ENCODE measurements around the gene HRH2.

Gene HRH2

DNA sequence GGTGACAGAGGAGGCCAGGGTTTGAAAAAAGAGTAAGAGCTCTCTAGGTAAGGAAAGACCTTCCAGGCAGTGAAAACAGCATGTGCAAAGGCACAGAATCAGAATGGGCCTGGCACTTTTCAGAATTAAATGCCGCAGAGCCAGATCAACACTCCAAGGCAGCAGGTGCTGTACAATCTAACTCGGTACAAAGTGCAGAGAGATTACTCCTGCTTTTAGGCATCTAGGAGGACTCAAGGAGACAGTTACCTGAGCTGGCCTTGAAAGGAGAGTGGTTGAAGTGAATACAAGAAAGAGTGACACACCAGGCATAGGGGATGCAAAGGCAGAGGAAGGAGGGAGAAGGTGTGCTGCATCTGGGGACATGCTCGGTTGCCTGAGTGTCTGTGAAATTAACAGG lies 21.5 kb downstream of the HRH2 start:
- DNase-seq, result no peak

DNA sequence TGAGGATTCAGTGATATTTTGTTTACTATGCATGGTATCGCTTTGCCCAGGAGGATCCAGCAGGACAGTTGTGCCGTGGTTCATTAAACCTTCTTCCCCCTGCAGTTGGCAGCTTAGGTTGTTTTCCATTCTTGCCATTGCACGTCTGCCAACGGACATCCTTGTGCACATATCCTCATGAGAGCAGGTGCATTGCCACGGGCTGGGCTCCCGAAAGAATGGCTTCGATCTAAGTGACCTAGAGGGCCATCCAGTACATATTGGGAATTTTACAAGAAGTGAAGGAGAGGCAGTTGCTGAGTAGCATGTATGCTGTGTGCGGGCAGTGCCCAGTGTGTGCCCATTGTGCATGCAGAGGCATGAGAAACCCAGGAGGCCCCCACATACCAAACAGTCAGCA lies 22.1 kb downstream of the HRH2 start:
- no peak for DNase-seq

DNA sequence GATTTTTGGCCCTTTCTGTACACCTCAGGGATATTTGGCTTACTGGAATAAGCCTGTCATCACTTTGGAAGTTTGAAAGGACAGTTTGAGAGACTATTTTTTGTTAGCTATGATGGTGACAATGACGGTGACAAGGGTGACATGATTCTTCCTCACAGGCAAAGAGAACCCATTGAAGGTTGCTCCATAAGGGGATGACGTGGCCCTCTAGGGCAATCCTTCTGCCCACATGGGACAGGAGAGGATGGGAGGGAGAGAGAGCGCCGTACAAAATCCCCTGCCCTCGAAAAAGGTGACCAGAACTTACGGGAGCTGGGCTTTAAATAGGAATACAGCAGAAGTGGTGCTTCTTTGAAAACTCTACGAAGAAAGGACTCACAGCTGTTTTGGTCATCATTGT lies 22.6 kb downstream of the HRH2 start:
- no peak for DNase-seq

DNA sequence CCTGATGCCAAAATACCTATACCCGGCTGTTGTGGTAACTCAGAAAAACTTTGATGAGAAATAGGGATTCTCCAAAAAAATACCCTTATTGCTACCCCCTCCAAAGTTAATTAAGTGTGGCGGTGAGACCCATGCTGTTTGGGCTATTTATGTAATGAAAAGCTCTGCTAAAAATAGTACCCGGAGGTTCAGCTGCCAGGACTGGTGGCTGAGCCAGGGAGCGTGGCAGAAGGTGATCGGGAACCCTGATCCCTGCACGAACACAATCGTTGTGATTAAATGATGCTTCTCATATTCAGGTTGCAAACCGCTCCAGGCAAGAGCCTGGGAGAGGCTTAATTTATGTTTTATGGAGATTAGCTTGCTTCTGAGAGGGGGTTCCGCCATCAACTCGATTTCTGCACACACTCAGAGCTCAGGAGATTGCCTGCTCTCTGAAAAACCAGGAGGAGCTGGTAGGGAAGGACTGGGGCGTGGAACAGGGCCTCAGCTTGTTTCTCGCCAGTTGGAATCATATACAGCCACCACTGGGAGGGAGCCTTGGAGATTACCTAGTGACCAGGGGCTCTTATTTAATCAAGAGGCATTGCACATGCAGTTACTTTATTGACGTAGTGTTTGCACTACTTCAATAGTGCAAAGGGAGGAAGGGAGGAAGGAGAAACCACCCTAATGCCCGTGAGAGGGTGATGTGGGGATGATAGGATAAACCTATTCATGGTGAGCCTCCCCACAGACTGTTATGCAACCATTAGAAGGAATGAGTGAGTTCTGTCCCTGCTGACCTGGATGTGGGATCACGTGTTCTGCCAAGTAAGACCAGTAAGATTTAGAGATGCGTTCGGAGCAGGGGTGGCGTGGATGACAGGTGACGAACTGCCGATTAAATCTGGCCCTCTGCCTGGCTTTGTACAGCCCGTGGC lies 23.4 kb downstream of the HRH2 start:
- no peak for DNase-seq

DNA sequence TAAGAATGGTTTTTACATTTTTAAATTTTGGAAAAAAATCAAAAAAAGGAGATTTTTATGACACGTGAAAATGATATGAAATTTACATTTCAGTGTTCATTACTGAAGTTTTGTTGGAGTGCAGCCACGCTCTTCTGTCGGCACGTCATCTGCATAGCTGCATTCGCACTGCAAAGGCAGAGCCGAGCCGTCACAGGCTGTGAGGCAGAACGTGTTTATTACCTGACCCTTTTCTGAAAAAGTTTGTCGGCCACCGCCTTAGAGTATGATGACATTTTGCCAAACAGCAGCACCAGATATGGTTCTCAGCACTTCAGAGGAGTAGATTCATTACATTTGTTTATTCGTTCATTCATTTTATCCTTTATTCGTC lies 24.1 kb downstream of the HRH2 start:
- no peak for DNase-seq

DNA sequence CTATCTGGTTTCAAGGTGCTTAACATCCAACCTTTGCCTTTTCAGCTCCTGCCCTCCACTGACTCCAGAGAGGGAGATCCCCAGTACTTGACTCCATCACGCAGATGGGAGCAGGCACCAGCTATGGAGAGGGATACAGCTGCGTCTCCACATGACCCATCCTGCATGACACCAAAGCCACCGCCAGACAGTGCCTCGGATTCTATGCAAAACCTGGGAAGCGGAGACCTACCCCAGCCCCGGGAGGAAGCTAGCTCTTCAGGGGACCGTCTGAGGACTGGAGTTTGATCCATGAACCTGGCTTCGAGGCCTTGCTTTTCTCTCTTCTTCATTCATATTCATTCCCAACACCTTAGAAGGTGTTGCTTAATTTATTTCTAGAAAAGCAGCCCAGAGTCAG lies 24.8 kb downstream of the HRH2 start:
- no peak for DNase-seq

DNA sequence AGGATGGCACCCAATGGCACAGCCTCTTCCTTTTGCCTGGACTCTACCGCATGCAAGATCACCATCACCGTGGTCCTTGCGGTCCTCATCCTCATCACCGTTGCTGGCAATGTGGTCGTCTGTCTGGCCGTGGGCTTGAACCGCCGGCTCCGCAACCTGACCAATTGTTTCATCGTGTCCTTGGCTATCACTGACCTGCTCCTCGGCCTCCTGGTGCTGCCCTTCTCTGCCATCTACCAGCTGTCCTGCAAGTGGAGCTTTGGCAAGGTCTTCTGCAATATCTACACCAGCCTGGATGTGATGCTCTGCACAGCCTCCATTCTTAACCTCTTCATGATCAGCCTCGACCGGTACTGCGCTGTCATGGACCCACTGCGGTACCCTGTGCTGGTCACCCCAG lies 25.4 kb downstream of the HRH2 start:
- DNase-seq, result no peak

DNA sequence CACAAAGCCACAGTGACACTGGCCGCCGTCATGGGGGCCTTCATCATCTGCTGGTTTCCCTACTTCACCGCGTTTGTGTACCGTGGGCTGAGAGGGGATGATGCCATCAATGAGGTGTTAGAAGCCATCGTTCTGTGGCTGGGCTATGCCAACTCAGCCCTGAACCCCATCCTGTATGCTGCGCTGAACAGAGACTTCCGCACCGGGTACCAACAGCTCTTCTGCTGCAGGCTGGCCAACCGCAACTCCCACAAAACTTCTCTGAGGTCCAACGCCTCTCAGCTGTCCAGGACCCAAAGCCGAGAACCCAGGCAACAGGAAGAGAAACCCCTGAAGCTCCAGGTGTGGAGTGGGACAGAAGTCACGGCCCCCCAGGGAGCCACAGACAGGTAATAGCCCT lies 26.1 kb downstream of the HRH2 start:
- no peak for DNase-seq

DNA sequence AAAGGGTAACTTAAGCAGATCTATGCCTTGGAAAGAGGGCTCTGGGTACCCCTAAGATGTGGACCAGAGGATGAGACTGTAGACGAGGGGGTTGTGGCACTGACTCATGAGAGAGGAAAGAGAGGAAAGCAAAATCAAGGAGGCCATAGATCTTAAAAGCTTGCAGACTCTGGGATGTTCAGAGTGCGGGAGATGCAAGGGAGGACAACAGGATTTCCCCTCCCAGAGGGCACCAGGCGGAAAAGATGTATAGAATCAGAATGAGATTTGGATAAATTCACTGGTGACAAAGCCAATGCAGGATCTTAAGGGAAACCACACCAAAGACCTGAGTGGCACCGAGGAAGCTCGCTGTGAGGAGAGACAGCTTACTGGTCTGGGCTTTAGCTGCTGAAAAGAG lies 27.1 kb downstream of the HRH2 start:
- DNase-seq, result no peak

DNA sequence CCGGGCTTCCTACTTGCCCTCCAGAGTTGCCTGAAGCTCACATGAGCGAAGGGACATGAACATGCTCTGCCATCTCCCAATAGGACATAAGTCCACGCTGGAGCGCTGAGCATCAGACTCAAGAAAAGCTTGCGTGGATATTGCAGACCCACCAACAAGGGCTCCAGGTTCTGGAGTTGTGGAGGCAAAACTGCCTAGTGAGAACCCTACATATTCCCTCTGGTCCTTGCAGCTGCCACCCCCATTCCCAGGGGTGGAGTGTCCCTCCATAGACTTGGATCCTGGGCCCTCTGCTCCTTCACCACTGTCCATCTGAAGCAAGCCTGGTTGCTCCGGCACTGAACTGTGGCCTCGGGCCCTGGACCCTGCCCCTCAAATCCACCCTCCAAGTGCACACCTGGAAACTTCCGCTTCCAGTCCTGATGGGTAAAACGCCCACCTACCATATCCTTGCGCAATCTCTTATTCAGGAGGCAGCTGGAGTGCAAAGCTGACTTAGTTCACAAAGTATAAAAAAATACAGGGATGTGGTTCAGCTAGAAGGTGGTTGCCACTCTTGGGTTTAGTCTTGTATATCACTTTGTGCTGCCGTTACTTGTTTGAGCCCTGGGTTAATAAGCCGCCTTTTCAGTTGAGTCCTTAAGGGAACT lies 28.0 kb downstream of the HRH2 start:
- DNase-seq, result no peak

DNA sequence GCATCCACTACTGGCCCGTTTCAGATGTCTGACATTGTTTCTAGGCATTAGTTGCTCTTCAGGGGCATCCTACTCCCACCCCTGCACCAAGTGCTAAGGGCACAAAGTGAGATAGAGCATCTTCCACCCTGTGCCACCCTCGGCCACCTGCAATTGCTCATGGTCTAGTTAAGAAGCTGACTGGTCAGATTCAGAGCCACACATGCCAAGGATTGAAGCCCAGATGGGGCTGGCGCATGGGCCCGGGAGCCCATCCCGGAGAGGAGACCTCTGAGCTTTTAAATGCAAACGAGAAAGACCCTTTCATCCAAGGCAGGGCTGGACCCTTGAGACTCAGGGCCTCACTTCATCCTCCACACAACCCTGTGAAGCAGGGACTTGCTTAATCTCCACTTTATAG lies 28.5 kb downstream of the HRH2 start:
- no peak for DNase-seq

DNA sequence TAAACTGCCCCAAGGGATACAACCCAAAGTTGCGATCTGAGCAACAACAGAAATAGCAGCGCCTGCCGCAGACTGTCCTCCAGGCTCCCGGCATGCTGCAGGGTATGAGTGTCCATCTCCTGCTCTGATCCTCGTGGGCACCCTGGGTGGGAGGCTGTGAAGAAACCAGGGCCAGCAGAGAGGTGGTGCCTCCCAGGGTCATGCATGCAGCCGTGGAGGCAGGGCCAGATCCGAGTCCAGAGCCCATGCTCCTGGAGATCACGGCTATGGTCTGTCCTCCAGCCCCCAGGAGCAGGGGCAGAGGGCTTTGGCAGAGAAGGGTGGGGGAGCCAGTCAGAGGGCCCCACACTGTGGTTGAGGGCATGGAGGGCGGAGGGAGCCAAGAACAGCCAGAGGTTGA lies 29.0 kb downstream of the HRH2 start:
- DNase-seq, result no peak

DNA sequence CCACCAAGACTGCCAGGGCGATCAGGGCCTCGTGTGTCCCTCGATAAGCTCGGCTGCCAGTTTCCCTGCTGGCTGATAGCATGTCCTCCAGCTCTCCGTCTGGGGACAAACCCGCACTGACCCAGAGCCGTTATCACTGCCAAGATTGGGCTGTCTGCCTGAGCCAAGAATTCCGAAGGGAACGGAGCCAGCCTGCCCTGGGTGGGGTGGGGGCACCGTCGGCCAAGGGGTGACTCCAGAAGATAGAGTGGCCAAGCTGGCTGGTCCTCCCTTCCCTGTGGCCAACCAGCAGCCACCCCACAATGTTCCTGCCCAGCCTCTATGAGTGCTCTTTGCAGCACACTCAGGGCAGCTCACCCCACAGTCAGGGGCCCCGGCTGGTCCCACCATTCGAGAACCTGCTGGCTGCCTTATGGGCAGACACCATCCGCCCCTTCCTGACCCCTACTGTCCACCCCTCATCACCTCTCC lies 29.4 kb downstream of the HRH2 start:
- DNase-seq, result no peak

DNA sequence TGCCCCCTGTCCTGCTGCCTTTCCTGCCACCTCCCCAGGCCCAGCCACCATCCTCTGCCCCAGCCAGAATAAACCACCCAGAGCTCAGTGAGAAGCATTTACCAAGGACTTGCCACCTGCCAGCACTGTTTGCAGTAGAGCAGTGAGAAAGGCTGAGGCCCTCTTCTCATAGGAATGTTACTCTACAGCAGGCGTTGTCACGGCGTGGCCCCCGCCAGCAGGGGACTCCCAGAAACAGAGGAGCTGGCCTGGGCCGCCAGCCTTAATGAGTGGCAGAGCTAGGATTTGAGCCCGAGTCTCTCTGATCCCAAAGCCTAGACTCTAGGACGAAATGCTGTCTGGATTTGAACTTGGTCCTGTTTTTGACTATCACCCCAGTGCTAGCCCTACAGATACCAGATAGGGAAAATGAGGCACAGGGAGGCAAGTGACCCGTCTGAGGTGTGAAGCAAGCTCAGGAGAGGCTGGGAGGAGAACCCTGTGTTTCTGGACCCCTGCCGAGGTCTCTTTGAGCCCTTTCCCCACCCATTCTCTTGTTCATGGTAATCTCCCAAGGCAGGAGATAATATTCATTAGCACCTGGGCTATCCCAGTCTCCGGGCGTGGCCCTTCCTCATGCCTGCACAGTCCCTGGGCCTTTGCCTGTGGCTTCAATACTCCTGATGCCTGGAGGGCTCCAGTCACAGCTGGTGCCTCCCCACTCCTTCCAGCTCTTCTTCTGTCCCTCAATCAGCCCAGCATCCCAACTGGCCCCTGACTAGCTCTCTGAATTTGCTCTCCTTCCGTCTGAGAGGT lies 30.7 kb downstream of the HRH2 start:
- DNase-seq, result no peak

DNA sequence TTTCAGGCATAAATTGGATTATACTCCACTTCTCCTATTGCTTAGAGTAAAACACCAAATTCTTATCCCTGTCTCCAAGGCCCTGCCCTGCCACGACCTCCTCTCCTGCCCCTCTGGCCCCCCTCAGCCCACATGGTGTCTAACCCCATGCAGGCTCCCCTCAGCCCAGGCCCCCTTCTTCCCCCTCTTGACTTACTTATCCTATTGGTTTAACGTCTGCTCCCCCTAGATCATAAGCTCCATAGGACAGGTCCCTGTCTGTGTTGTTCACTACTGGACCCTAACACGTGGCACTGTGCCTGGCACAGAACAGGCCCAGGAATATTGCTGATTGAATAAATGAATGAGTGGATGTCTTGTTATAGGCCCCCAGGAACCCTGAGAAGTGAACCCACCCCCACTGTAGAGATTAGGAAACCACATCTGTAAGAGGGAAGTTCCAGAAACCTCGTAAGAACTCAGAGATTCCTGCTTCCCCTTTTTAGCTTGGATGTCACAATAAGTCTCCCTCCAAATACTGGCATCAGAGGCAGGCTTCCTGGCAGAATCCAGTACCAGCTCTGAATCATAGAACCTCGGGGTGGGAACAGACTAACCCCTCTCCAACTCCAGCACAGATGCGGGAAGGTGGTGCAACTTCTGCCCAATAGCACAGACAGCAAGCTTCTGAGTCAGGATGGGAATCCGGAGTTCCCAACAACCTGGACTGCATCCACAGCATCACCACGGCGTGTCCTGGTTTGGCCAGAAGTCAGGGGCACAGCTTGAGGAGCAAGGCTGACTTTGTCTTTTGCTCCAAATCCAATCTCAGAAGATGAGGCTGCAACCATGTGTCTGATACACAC lies 31.5 kb downstream of the HRH2 start:
- DNase-seq, result no peak

DNA sequence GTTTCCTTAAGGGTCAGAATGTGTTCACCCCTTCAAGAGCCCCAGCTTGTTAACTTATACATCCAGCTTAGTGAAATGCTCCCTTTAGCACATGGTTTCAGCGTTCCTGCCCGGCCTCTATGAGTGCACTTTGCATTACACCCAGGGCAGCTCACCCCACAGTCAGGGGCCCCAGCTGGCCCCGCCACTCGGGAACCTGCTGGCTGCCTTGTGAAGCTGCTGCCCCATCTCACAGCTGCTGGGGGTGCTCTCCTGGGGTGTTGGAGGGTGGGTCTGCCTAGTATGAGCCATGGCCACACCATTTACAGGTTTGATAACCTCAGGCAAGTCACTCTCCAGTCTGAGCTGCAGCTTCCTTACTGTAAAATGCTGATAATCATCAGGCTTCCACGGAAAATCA lies 32.2 kb downstream of the HRH2 start:
- DNase-seq, result no peak

DNA sequence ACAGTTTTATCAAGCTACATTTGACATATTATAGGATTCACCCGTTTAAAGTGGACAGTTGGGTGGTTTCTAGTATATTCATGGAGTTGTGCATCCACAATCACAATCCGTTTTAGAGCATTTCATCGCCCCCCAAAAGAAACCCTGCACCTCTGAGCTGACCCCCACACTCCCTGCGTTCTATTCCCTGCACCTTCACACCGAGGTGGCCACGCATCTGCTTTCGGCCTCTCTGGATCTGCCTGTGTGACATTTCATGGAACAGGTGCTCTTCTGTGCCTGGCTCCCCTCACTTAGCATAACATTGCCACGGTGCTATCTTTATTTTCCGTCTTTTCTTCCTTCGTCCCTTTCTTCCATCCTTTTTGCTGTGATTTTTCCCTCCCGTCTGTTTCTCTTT lies 32.7 kb downstream of the HRH2 start:
- no peak for DNase-seq

DNA sequence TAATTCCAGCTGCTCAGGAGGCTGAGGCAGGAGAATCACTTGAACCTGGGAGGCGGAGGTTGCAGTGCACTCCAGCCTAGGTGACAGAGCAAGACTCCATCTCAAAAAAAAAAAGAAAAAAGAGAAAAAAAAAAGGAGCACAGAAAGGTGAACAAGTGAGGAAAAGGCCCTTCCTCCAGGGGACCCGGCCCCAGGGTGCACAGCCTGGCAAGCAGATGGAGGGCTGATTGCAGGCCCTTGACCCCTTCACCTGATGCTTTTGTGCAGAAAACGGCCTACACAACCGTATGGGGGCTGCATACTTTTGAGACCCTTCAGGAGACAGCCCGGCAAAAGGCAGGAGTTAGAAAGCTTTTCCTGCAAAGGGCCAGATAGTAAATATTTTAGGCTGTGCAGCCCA lies 33.9 kb downstream of the HRH2 start:
- DNase-seq, result no peak

DNA sequence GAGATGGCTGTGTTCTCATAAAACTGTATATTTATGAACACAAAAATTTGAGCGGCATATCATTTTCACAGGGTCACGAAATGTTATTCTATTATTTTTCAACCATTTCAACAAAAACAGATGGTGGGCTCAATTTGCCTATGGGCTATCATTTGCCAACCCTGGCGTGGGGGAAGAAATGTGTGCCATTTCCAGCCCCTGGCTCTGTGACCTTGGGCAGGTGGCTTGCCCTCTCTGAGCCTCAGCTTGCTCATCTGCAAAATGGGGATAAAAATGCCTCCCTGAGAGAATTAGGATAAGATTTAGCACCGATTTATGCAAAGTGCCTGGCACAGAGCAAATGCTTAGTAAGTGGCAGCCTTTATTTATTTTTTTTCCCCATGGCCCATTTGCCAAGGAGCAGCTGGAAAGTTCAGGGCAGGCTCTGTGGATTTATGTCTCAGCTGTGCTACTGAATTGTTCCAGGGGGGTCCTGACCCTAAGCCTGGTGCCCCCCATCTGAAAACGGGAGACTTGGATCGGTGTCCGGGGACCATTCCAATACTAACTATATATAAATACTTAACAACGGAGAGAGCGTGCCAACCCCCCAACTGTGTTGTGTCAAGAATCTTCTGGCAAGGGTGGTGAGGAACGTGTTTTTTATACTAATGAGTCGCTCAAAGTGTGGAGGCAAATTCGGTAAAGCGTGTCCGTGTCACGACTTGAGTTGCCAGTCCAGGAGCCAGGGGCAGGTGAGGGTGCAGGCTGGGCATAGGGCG lies 34.5 kb downstream of the HRH2 start:
- no peak for DNase-seq

DNA sequence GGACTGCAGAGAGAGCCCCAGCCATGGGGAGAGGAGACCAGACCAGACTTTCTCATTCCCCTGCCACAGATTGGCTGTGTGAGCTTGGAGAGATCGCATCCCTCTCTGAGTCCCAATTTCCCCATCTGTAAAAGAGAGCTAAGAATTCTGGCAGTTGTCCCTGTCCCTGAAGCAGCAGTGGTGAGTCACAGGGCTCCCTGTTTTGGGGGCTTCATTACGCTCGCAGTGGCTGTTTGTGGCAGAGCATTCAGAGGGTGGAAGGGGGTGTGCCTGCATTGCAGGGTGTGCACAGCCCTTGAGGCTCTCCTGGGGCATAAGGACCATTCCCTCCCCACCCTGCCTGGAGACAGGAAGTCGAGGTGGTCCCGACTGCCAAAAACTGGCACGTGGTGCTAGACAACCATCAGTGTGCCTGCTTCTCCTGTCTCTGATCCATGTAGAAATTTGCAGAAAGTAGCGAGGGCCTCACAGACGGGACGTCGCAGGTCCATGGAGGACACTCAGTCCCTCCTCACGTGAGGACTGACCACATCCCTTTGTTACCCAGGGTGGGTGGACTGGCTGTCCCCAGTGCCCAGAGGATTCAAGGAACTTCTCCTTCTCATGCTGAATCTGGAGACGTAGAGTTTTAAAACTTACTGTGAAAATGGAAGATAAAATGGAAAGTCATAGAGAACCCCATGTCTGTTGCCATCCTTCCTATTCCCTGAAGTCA lies 35.3 kb downstream of the HRH2 start:
- no peak for DNase-seq

DNA sequence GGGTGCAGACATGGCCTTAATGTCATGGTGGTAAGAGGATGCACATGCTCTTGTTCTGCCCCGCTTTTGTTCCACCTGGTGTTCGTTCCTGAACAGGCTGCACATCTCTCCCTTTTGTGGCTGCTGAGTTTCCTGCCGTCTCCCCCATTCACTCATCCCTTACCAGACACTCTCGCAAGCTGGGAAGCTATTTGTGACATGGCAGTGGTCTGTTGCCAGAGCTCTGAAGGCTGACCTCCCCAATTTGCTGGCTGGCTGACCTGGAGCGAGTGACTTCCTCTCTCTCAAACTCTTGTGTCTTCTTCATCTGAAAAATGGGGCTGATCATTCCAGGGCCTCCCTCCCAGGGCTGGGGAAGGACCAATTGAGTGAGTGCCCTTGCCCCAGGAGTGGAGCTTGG lies 35.9 kb downstream of the HRH2 start:
- DNase-seq, result no peak
